H1 (cell line): Measurements from ENCODE around the gene SHANK1. TPM values are rescaled to one million over a fixed set of nuclear protein-coding genes. Genes with fewer than 3 reads are reported as not detected.

Experiments used
- CTCF ChIA-PET: fragments of 300-600 bp; sonication (Branson Sonifier 250); formaldehyde crosslinking; loops from one replicate; lab custom pipeline; 2021; ENCODE audit not compliant: partially characterized antibody; lab: Charles Lee
- POLR2A ChIA-PET: fragments of 300-600 bp; sonication (Branson Sonifier 250); formaldehyde crosslinking; loops from one replicate; lab custom pipeline; 2021; ENCODE audit warnings: inconsistent platforms; ENCODE audit not compliant: partially characterized antibody; lab: Charles Lee
- DNase-seq, 2 experiments: peaks; one replicate each; pipeline versions ENCODE4 v3.0.0 to v3.0.0-alpha.2; 2010 to 2022; ENCODE audit warnings: low spot score in 2 of 2, low read depth in 1 of 2, mixed read lengths in 1 of 2
- FAIRE-seq: peaks from 2 replicates; lab custom pipeline; 2011; peaks lifted over from hg19 to GRCh38; lab: Jason Lieb, UNC
- H2AFZ ChIP-seq: 2 replicates; pipeline ENCODE4 v1.8.1; 2012; ENCODE audit warnings: low read length, inconsistent platforms
- H2AK5ac ChIP-seq: 2 replicates; pipeline ENCODE4 v1.6.1; 2013; ENCODE audit warnings: low read depth, low read length
- H2BK120ac ChIP-seq: replicated peaks from 2 replicates; pipeline ENCODE3; 2013; ENCODE audit warnings: low read depth, low read length, inconsistent platforms
- H2BK12ac ChIP-seq: 2 replicates; pipeline ENCODE4 v1.6.1; 2013; ENCODE audit warnings: low read depth, low read length
- H2BK15ac ChIP-seq: 2 replicates; pipeline ENCODE4 v1.6.1; 2013; ENCODE audit warnings: low read length
- H2BK20ac ChIP-seq: 2 replicates; pipeline ENCODE4 v1.6.1; 2013; ENCODE audit warnings: low read length
- H2BK5ac ChIP-seq: 2 replicates; pipeline ENCODE4 v1.6.1; 2013; ENCODE audit warnings: low read depth, low read length
- H3K14ac ChIP-seq: 2 replicates; pipeline ENCODE4 v1.6.1; 2013; ENCODE audit warnings: inconsistent platforms; ENCODE audit not compliant: insufficient read length
- H3K18ac ChIP-seq: 2 replicates; pipeline ENCODE4 v1.6.1; 2013; ENCODE audit warnings: low read length; ENCODE audit errors: extremely low read depth
- H3K23ac ChIP-seq: 2 replicates; pipeline ENCODE4 v1.6.1; 2013; ENCODE audit warnings: inconsistent platforms; ENCODE audit not compliant: insufficient read length
- H3K23me2 ChIP-seq: 2 replicates; pipeline ENCODE4 v1.6.1; 2013; ENCODE audit warnings: low read depth, low read length
- H3K27ac ChIP-seq: 2 replicates; pipeline ENCODE4 v1.6.1; 2011; ENCODE audit warnings: low read depth, low read length, inconsistent platforms
- H3K27me3 ChIP-seq, 4 experiments: replicated peaks in 1 of 4; 1 replicate in 1 of 4; 2 replicates in 3 of 4; pipeline versions ENCODE4 v1.6.1 to v1.8.1; 2011 to 2013; ENCODE audit warnings: low read length in 3 of 4, mild to moderate bottlenecking in 3 of 4, inconsistent platforms in 2 of 4, mixed read lengths in 2 of 4, moderate library complexity in 1 of 4; ENCODE audit not compliant: control insufficient read depth in 3 of 4, insufficient read depth in 3 of 4; ENCODE audit errors: extremely low read depth in 1 of 4
- H3K36me3 ChIP-seq, 4 experiments: 2 replicates each; pipeline versions ENCODE4 v1.6.1 to v1.8.1; 2011 to 2013; ENCODE audit warnings: mild to moderate bottlenecking in 4 of 4, low read length in 3 of 4, moderate library complexity in 2 of 4, control low read depth in 1 of 4, inconsistent platforms in 1 of 4; ENCODE audit not compliant: insufficient read depth in 4 of 4, control insufficient read depth in 2 of 4
- H3K4ac ChIP-seq: replicated peaks from 2 replicates; pipeline ENCODE3; 2013; ENCODE audit warnings: low read length, low read depth, mixed read lengths, inconsistent platforms; ENCODE audit not compliant: insufficient read length
- H3K4me1 ChIP-seq, 4 experiments: replicated peaks in 1 of 4; 1 replicate in 1 of 4; 2 replicates in 3 of 4; pipeline versions ENCODE4 v1.6.1 to v1.8.1; 2011 to 2013; ENCODE audit warnings: low read length in 3 of 4, inconsistent platforms in 2 of 4, mixed read lengths in 1 of 4; ENCODE audit not compliant: insufficient read depth in 4 of 4, control insufficient read depth in 3 of 4
- H3K4me2 ChIP-seq, 2 experiments: 2 replicates each; pipeline versions ENCODE4 v1.6.1 to v1.8.1; 2011 to 2013; ENCODE audit warnings: low read depth in 2 of 2, low read length in 2 of 2, control low read depth in 1 of 2, inconsistent platforms in 1 of 2, mild to moderate bottlenecking in 1 of 2; ENCODE audit not compliant: insufficient read depth in 1 of 2
- H3K4me3 ChIP-seq, 4 experiments: fragments of 200-600, 300-600 bp in 1 of 4; sonication (generic), shearing (Covaris generic), sonication (Bioruptor Twin) in 1 of 4; 2 replicates each; pipeline versions ENCODE4 v1.5.1 to v1.8.1; 2011 to 2016; ENCODE audit warnings: low read length in 4 of 4, low read depth in 3 of 4, control low read depth in 2 of 4, inconsistent platforms in 2 of 4, mild to moderate bottlenecking in 2 of 4, mixed read lengths in 1 of 4, moderate library complexity in 1 of 4; ENCODE audit not compliant: insufficient read depth in 2 of 4; ENCODE audit errors: extremely low read depth in 1 of 4
- H3K56ac ChIP-seq: replicated peaks from 2 replicates; pipeline ENCODE3; 2013; ENCODE audit warnings: low read depth, mild to moderate bottlenecking, mixed read lengths, low read length, inconsistent platforms; ENCODE audit not compliant: insufficient read length
- H3K79me1 ChIP-seq: 2 replicates; pipeline ENCODE4 v1.6.1; 2013; ENCODE audit warnings: low read depth, low read length, control low read depth
- H3K79me2 ChIP-seq, 2 experiments: 2 replicates each; pipeline versions ENCODE4 v1.6.1 to v1.8.1; 2012 to 2013; ENCODE audit warnings: low read length in 2 of 2, mild to moderate bottlenecking in 2 of 2, inconsistent platforms in 1 of 2; ENCODE audit not compliant: insufficient read depth in 2 of 2, control insufficient read depth in 1 of 2
- H3K9ac ChIP-seq, 4 experiments: replicated peaks in 1 of 4; 1 replicate in 1 of 4; 2 replicates in 3 of 4; pipeline versions ENCODE4 v1.6.1 to v1.8.1; 2011 to 2013; ENCODE audit warnings: low read depth in 3 of 4, low read length in 3 of 4, control low read depth in 2 of 4, mild to moderate bottlenecking in 2 of 4, moderate library complexity in 2 of 4, inconsistent platforms in 1 of 4; ENCODE audit errors: extremely low read depth in 1 of 4
- H3K9me3 ChIP-seq, 2 experiments: 2 replicates each; pipeline versions ENCODE4 v1.6.1 to v1.8.1; 2012 to 2013; ENCODE audit warnings: mild to moderate bottlenecking in 2 of 2, moderate library complexity in 2 of 2, control low read depth in 1 of 2, inconsistent platforms in 1 of 2, low read depth in 1 of 2, low read length in 1 of 2, mixed read lengths in 1 of 2; ENCODE audit not compliant: insufficient read depth in 2 of 2
- H4K20me1 ChIP-seq, 2 experiments: replicated peaks in 1 of 2; 2 replicates each; pipeline versions ENCODE3 to v1.8.1; 2011 to 2013; ENCODE audit warnings: inconsistent platforms in 2 of 2, low read length in 2 of 2, mild to moderate bottlenecking in 1 of 2; ENCODE audit not compliant: insufficient read depth in 2 of 2, control insufficient read depth in 1 of 2
- H4K5ac ChIP-seq: 2 replicates; pipeline ENCODE4 v1.6.1; 2013; ENCODE audit warnings: low read length, low read depth, mixed read lengths, inconsistent platforms; ENCODE audit not compliant: insufficient read length
- H4K8ac ChIP-seq: 2 replicates; pipeline ENCODE4 v1.8.0; 2013; ENCODE audit warnings: mild to moderate bottlenecking, moderate library complexity, low read length, inconsistent platforms; ENCODE audit not compliant: insufficient read depth; ENCODE audit errors: extremely low read depth
- H4K91ac ChIP-seq: replicated peaks from 2 replicates; pipeline ENCODE3; 2013; ENCODE audit warnings: low read length, mixed read lengths, inconsistent platforms; ENCODE audit not compliant: insufficient read length
- CBX8 ChIP-seq: fragments of 300-800, 300-1000 bp; sonication (generic); IDR thresholded peaks from 2 replicates; pipeline ENCODE4 v1.7.1; 2016; ENCODE audit warnings: low read depth, low read length, borderline replicate concordance
- HDAC6 ChIP-seq: IDR thresholded peaks from one replicate; pipeline ENCODE4 v1.7.1; 2012; ENCODE audit warnings: low read depth, mild to moderate bottlenecking, inconsistent platforms, low read length, moderate library complexity
- NRF1 ChIP-seq: IDR thresholded peaks from 2 replicates; pipeline ENCODE4 v1.6.1; 2011; ENCODE audit warnings: mild to moderate bottlenecking, low read depth, low read length, improper control_type of control experiment
- RBBP5 ChIP-seq: IDR thresholded peaks from 2 replicates; pipeline ENCODE4 v1.7.1; 2012; ENCODE audit warnings: low read depth, mild to moderate bottlenecking, inconsistent platforms, low read length, moderate library complexity, borderline replicate concordance
- WGBS, 2 experiments: shearing (Covaris generic) in 1 of 2; methylation state at CpG; one replicate each; pipeline versions ENCODE4 v1.1.6 to v1.1.7; 2013 to 2015; ENCODE audit warnings: low lambda C conversion rate in 2 of 2, mixed read lengths in 2 of 2, inconsistent platforms in 1 of 2, low coverage in 1 of 2, missing lambda C conversion rate in 1 of 2; ENCODE audit not compliant: insufficient replicate concordance in 2 of 2, insufficient coverage in 1 of 2, insufficient read length in 1 of 2; ENCODE audit errors: extremely low coverage in 1 of 2, missing lambda C conversion rate in 1 of 2; 5-methylcytosine and 5-hydroxymethylcytosine counted together
- polyA plus RNA-seq, 7 experiments: library from polyadenylated mRNA; depleted of rRNA in 3 of 7; stranded (reverse) in 5 of 7; unstranded in 2 of 7; fragments of >200 nt in 5 of 7; fragments of 200-250 nt in 2 of 7; gene quantifications; 1 replicate in 5 of 7; 2 replicates in 1 of 7; 4 replicates in 1 of 7; pipeline versions ENCODE4 v1.2.1 to v1.2.3, GENCODE V29; 2011 to 2013; ENCODE audit warnings: missing spikeins in 2 of 7, mixed read lengths in 2 of 7
- total RNA-seq: library from RNA; stranded (reverse); fragmentation: NEBNext Ultra II Directional; extraction: Animal tissue kit (Norgen Biotek cat#: 25700); gene quantifications from 2 replicates; pipeline ENCODE4 v1.2.1, GENCODE V29; 2021

The SHANK1 gene
- total and polyA plus RNA-seq, 2 of the 8 experiments (the other 6 are each of a cell fraction or from before 2014, with no cell fraction given) = 1.1 to 3.7 TPM

DNA sequence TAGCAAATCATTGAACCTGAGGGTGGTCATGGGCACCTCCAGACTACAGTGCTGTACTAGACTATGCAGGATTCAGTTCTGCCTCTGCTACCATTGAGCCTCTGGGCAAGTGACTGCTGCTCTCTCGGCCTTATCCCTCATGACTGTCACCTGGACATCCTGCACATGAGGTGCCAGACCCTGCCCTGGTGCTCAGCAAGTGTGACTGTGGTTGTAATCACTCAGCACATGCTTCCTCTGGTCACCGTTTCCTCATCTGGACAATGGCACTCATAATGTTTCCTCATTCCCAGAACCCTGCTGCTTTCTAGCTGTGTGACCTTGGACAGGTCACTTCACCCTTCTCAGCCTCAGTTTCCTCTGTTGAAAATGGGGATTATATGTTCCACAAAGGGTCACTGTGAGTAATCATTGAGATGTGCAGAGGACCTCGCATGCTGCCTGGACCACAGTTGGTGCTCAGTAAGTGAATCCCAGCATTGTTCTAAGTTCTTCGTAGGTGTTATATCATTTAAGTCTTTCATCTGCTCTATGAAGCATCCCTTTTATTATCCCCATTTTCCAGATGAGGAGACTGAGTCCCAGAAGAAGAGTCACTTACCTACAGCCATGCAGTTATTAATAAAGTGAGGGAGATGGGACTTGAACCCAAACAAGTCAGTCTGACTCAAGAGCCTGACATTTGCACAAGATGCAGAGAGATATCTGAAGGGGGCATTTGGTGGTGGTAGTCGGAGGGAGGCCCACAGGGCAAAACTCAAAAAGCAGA, 83.1 kb downstream of the SHANK1 start:
- no peak overlapping the region for H2BK12ac ChIP-seq
- peaks cover 0 to 4% (median under 1%) of the 10 kb centered on the region in 4 experiments; a peak in 3 of 7 replicates for H3K27me3 ChIP-seq
- CTCF ChIA-PET = interaction anchor here (1.0 to 1.1 kb wide), 2 partner anchors 9 to 33 kb away, joined by 3 to 6 read pairs; no protein-coding TSS in a partner anchor
- no peak overlapping the region for H3K27ac ChIP-seq
- no peak overlapping the region for H3K23ac ChIP-seq
- H4K20me1 ChIP-seq = peaks cover 0 to 2% of the 10 kb centered on the region in 2 experiments
- no peak for DNase-seq
- H2AK5ac ChIP-seq = no peak overlapping the region
- POLR2A ChIA-PET = no interaction called here
- no peak overlapping the region for H2AFZ ChIP-seq
- peaks cover 0 to 4% (median 0%) of the 10 kb centered on the region in 4 experiments; a peak in 2 of 7 replicates for H3K4me1 ChIP-seq
- H3K9ac ChIP-seq = no peak overlapping the region
- no peak overlapping the region for H2BK15ac ChIP-seq
- no peak overlapping the region for H2BK120ac ChIP-seq
- H3K79me1 ChIP-seq = no peaks in the 10 kb centered on the region
- H3K14ac ChIP-seq = no peak overlapping the region
- peaks cover 6% of the 10 kb centered on the region; the same call in 1 of the 2 replicates for H3K23me2 ChIP-seq
- no peak overlapping the region for H3K18ac ChIP-seq
- no peaks in the 10 kb centered on the region; a peak in 1 of 8 replicates for H3K36me3 ChIP-seq
- H4K5ac ChIP-seq = no peak overlapping the region
- no peak overlapping the region for H2BK5ac ChIP-seq
- no peak overlapping the region for H3K4me2 ChIP-seq
- H3K4ac ChIP-seq = no peak overlapping the region
- H4K91ac ChIP-seq = no peak overlapping the region
- no peak overlapping the region for H2BK20ac ChIP-seq
- no peak overlapping the region for H3K4me3 ChIP-seq
- no peak overlapping the region for H3K56ac ChIP-seq
- no peak for FAIRE-seq
- 86% methylated on average over 5 of the region's 5 CpGs; no CpG with 5 or more reads in 1 of the 2 experiments for WGBS, 2 experiments
- no peaks in the 10 kb centered on the region for H3K79me2 ChIP-seq
- H3K9me3 ChIP-seq = peaks cover 18 to 20% of the 10 kb centered on the region in 2 experiments
- no peak overlapping the region for H4K8ac ChIP-seq
- TF ChIP-seq NRF1 (no peak), HDAC6 (no peak), RBBP5 (no peak), CBX8 (no peak)
